ENCODE measurements around the gene SPNS2. TPM values are rescaled to one million over a fixed set of nuclear protein-coding genes. Genes with fewer than 3 reads are reported as not detected.

The SPNS2 gene
- total and polyA plus RNA-seq, 4 experiments from 2014 or later, result 0.11 to 0.29 (median 0.18) TPM

DNA sequence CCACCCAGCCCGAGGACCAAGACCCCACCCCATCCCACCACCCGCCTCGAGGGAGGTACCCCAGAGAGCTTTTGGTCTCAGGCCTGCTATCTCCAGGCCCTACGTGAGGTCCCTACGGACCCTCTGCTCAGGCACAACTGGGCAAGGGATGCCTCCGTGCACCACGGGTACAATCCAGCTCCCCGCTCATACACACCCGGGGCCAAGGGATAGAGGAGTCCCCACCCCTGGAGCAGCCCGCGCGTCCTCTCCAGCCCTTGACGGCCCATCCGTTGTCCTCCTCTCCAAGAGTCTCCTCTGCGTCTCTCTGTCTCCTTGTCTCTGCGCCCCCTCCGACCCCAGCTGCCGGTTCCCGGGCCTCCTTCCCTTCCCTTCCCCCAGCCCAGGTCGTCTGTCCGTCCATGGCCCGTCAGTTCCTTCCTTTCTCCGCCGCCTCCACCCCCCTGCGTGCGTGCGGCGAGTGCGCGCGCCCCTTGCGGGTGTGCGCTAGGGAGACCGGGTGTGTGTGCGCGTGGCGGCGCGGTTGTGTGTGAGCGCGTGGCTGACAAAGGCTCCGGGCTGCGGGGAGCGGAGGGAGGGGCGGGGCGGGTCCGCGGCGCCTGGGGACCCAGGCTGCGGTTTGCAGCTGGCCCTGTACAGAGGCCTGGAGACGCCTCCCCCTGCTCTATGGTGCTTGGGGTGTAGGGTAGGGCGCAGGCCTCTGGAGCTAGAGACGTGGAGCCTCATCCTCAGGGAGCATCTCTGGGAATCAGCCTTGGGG is 930 bp downstream of the SPNS2 start:
- Mint-ChIP-seq H3K9me3 (no peaks in the 10 kb centered on the region), H3K27me3 (peaks cover 16 to 23% of the 10 kb centered on the region in 2 donors), H3K4me3 (peak overlapping the region; percentile 83 to 93 (median 86)), H3K36me3 (no peaks in the 10 kb centered on the region), H3K4me1 (peaks cover 12 to 34% (median 22%) of the 10 kb centered on the region in 4 donors), H3K27ac (peak overlapping the region in 4 of 7 donors; percentile 23 to 84 (median 74))
- Histone ChIP-seq H3K36me3 (ENCODE audit: insufficient read depth, low read length) (no peaks in the 10 kb centered on the region), H3K4me1 (ENCODE audit: insufficient read depth, low read length) (peaks cover 32% of the 10 kb centered on the region), H3K27me3 (ENCODE audit: insufficient read depth, low read length) (peaks cover 30% of the 10 kb centered on the region), H3K9me3 (ENCODE audit: control insufficient read depth in 1 of 2, low read length in 2 of 2) (no peaks in the 10 kb centered on the region), H3K27ac (ENCODE audit: low read depth, low read length) (no peak overlapping the region), H3K4me3 (ENCODE audit: low read length in 2 of 2) (peak overlapping the region in 1 of 2 donors; percentile 35)
- intact Hi-C loops (cut with micrococcal nuclease), result no loop called here
- DNase-seq, result peak; percentile 24 to 44 (median 28)
- CTCF ChIA-PET (ENCODE audit: partially characterized antibody), result interaction anchor here (1.0 to 1.2 kb wide), 2 partner anchors 9 to 18 kb away, joined by 3 read pairs; no protein-coding TSS in a partner anchor
- POLR2A ChIA-PET (ENCODE audit: partially characterized antibody), result interaction anchor here (1.3 to 3.0 kb wide), 4 partner anchors 10 to 18 kb away, joined by 3 to 17 read pairs (median 5); no protein-coding TSS in a partner anchor

DNA sequence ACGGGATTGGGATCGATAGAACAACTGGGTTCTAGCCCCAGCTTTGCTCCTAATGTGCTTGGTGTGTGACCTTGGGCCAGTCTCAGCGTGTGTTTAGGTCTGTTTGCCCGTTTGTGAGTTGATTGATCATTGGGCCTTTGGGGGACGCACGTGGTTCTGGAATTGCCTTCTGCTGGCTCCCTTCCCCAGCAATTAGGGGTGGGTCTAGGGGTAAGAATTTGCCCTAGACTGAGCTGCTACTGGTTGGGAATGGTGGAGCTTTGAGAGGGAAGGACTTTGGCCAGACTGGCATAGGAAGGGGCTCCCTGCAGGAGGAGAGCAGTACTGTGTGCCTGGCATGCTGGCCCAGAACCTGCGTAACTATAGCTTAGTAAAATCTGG is 1.5 kb downstream of the SPNS2 start:
- H3K27ac Mint-ChIP-seq, result peak overlapping the region in 2 of 7 donors; percentile 73 to 89
- H3K36me3 Mint-ChIP-seq, result no peaks in the 10 kb centered on the region
- peaks cover 16 to 26% of the 10 kb centered on the region in 2 donors for H3K27me3 Mint-ChIP-seq
- ChIA-PET POLR2A (ENCODE audit: partially characterized antibody) (interaction anchor here (1.3 to 3.0 kb wide), 2 partner anchors 14 to 19 kb away, joined by 4 to 17 read pairs; no protein-coding TSS in a partner anchor), CTCF (ENCODE audit: partially characterized antibody) (interaction anchor here (1.0 kb wide), 1 partner anchor 9 kb away, joined by 3 read pairs; no protein-coding TSS in a partner anchor)
- no peaks in the 10 kb centered on the region for H3K9me3 Mint-ChIP-seq
- Histone ChIP-seq H3K4me1 (ENCODE audit: insufficient read depth, low read length) (peaks cover 33% of the 10 kb centered on the region), H3K36me3 (ENCODE audit: insufficient read depth, low read length) (no peaks in the 10 kb centered on the region), H3K9me3 (ENCODE audit: control insufficient read depth in 1 of 2, low read length in 2 of 2) (no peaks in the 10 kb centered on the region), H3K27ac (ENCODE audit: low read depth, low read length) (no peak overlapping the region), H3K27me3 (ENCODE audit: insufficient read depth, low read length) (peaks cover 30% of the 10 kb centered on the region), H3K4me3 (ENCODE audit: low read length in 2 of 2) (no peak overlapping the region)
- intact Hi-C loops (cut with micrococcal nuclease), result no loop called here
- H3K4me1 Mint-ChIP-seq, result peaks cover 13 to 35% (median 26%) of the 10 kb centered on the region in 4 donors
- peak overlapping the region; percentile 82 to 93 (median 84) for H3K4me3 Mint-ChIP-seq
- no peak for DNase-seq

DNA sequence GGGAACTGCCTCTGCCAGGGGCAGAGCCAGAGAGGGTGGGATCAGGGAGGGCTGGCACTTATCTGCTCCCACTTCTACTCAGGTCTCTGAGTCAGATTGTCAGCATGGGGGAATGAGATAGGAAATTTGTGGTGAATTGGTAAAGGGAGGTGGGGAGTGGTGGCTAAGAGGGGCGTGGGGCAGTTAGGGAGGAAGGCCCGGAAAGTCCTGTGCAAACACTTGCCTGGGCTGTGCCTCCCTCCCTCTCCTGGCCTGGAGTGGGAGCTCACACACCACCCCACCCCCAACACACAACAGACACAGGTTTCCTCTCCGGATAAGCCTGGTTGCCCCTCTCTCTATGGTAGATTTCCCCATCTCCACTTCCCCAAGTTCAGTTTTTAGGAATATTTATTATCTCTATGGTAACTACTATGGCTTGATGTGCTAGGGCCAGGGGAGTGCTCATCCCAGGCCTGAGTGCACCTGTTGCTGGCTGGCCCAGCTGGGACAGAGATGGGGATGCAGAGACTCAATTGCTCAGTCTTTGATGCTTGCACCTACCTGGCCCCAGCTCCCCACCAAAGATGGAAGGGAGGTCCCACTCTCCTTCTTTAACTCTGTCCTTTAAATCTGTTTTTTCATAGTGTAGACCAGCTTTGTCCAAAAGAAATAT is 2.7 kb downstream of the SPNS2 start:
- POLR2A ChIA-PET (ENCODE audit: partially characterized antibody), result no interaction called here
- no peak overlapping the region for H3K4me3 ChIP-seq (ENCODE audit: low read length in 2 of 2)

DNA sequence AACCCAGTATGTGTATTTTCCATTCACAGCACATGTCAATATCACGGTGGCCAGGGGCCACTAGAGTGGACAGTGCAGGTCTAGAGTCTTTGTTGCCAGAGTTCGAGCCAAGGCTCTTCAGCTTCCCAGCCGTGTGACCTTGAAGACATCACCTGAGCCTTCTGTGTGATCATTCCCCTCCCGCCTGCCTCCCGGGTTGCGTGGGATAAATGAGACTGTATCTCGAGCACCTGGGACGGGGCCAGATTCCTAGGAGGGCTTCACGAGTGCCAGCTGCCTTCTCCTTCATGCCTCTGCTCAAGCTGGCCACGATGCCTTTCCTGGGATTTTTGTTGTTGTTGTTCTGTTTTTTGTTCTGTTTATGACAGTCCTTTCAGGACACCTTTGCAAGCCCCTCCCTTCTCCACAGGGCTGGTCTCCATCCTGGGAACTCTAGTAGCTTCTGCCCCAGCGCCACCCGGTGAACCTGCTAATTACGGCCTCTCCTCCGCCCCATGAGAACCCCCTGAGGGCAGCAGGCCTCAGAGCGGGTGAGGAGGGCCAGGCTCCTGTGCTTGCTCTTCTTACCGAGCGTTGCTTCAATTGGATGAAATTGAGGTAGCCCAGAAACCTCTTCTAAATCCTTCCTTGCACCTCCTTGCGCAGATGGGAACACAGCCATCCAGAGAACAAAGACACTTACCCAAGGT is 3.9 kb downstream of the SPNS2 start:
- no peak for DNase-seq
- H3K27ac ChIP-seq (ENCODE audit: low read depth, low read length), result no peak overlapping the region
- POLR2A ChIA-PET (ENCODE audit: partially characterized antibody), result no interaction called here
- Mint-ChIP-seq H3K4me3 (no peak overlapping the region), H3K4me1 (peaks cover 13 to 39% (median 27%) of the 10 kb centered on the region in 4 donors), H3K27me3 (peaks cover 16 to 26% of the 10 kb centered on the region in 2 donors), H3K27ac (peak overlapping the region in 1 of 7 donors; percentile 23), H3K36me3 (no peaks in the 10 kb centered on the region), H3K9me3 (no peaks in the 10 kb centered on the region)
- H3K4me3 ChIP-seq (ENCODE audit: low read length in 2 of 2), result no peak overlapping the region
- H3K9me3 ChIP-seq (ENCODE audit: control insufficient read depth in 1 of 2, low read length in 2 of 2), result no peaks in the 10 kb centered on the region
- intact Hi-C loops (cut with micrococcal nuclease), result no loop called here
- H3K36me3 ChIP-seq (ENCODE audit: insufficient read depth, low read length), result no peaks in the 10 kb centered on the region
- CTCF ChIA-PET (ENCODE audit: partially characterized antibody), result interaction anchor here (0.6 kb wide), 1 partner anchor 80 kb away, joined by 3 read pairs; no protein-coding TSS in a partner anchor
- H3K27me3 ChIP-seq (ENCODE audit: insufficient read depth, low read length), result peaks cover 30% of the 10 kb centered on the region
- H3K4me1 ChIP-seq (ENCODE audit: insufficient read depth, low read length), result peaks cover 33% of the 10 kb centered on the region

More for the DNA sequence above, 2.7 kb downstream of the SPNS2 start:
- Histone ChIP-seq H3K27ac (ENCODE audit: low read depth, low read length) (no peak overlapping the region), H3K36me3 (ENCODE audit: insufficient read depth, low read length) (no peaks in the 10 kb centered on the region), H3K4me1 (ENCODE audit: insufficient read depth, low read length) (peaks cover 33% of the 10 kb centered on the region), H3K27me3 (ENCODE audit: insufficient read depth, low read length) (peaks cover 30% of the 10 kb centered on the region), H3K9me3 (ENCODE audit: control insufficient read depth in 1 of 2, low read length in 2 of 2) (no peaks in the 10 kb centered on the region)
- Mint-ChIP-seq H3K4me1 (peaks cover 13 to 35% (median 27%) of the 10 kb centered on the region in 4 donors), H3K9me3 (no peaks in the 10 kb centered on the region), H3K27ac (peak overlapping the region in 2 of 7 donors; percentile 29 to 46), H3K27me3 (peaks cover 16 to 26% of the 10 kb centered on the region in 2 donors), H3K36me3 (no peaks in the 10 kb centered on the region), H3K4me3 (peak overlapping the region in 3 of 8 donors; percentile 10 to 86 (median 29))
- CTCF ChIA-PET (ENCODE audit: partially characterized antibody), result no interaction called here
- intact Hi-C loops (cut with micrococcal nuclease), result no loop called here
- no peak for DNase-seq

DNA sequence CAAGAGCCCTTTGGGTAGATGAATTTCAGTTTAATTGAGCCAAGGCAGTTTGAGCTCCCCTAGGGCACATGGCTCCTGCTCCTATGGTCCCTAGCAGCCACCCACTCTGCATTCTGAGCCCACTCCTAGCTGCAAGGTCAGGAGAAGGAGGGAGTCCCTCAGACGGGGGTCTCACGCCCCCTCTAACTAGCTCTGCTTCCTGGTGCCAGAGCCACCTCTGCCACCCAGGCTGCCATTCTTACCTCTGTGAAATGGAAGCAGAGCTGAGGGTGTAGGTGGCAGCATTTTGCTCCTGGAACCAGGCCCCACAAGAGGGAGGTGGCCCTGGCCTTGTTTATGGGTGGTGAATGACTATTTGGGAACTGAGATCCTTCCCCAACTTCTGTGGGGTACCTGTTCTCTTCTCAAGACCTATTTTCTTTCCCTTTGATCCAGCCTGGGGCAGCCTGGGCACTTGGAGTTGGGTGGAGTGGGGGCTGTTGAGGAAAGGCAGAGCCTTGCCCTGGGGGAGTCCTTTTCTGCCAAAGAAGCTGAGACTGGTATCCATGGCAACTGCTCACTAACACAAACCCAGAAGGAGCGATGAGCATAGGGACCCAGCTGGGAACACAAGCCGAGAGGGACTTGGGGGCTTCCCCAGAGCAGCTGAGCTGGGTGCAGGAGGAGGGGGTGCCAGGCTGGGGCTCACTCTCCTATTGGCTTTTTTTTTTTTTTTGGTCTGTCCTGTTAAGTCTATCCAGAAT is 4.8 kb downstream of the SPNS2 start:
- Mint-ChIP-seq H3K9me3 (no peaks in the 10 kb centered on the region), H3K36me3 (no peaks in the 10 kb centered on the region), H3K4me3 (no peak overlapping the region), H3K27ac (peak overlapping the region in 1 of 7 donors; percentile 13), H3K27me3 (peaks cover 16 to 26% of the 10 kb centered on the region in 2 donors), H3K4me1 (peaks cover 13 to 44% (median 28%) of the 10 kb centered on the region in 4 donors)
- POLR2A ChIA-PET (ENCODE audit: partially characterized antibody), result no interaction called here
- intact Hi-C loops (cut with micrococcal nuclease), result no loop called here
- Histone ChIP-seq H3K9me3 (ENCODE audit: control insufficient read depth in 1 of 2, low read length in 2 of 2) (no peaks in the 10 kb centered on the region), H3K36me3 (ENCODE audit: insufficient read depth, low read length) (no peaks in the 10 kb centered on the region), H3K27me3 (ENCODE audit: insufficient read depth, low read length) (peaks cover 30% of the 10 kb centered on the region), H3K4me3 (ENCODE audit: low read length in 2 of 2) (no peak overlapping the region), H3K4me1 (ENCODE audit: insufficient read depth, low read length) (peaks cover 33% of the 10 kb centered on the region), H3K27ac (ENCODE audit: low read depth, low read length) (no peak overlapping the region)
- CTCF ChIA-PET (ENCODE audit: partially characterized antibody), result interaction anchor here (0.6 kb wide), 1 partner anchor 81 kb away, joined by 3 read pairs; no protein-coding TSS in a partner anchor
- DNase-seq, result no peak

DNA sequence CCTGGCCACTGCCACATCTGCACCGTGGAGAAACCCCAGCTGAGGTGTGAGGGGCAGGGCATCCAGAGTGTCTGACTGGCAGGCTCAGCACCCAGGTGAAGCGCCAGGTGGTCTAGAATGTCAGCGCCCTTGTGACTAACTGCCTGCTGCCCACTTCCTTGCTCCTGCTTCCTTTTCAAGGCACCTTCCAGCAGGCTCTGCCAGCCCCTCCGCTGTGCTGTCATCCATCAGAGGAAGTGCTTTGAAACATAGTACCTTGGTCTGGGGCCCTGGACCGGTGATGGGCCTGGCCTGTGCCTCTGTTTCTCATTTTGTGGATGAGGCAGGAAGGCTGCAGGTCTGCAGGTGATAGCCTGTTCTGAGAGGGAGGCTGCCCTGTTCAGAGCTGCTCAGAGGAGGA is 5.5 kb downstream of the SPNS2 start:
- intact Hi-C loops (cut with micrococcal nuclease), result no loop called here
- no peak overlapping the region for H3K27ac Mint-ChIP-seq

More for the DNA sequence above, 5.5 kb downstream of the SPNS2 start:
- CTCF ChIA-PET (ENCODE audit: partially characterized antibody), result interaction anchor here (1.4 kb wide), 1 partner anchor 23 kb away, joined by 3 read pairs; no protein-coding TSS in a partner anchor
- Histone ChIP-seq H3K27me3 (ENCODE audit: insufficient read depth, low read length) (peaks cover 30% of the 10 kb centered on the region), H3K4me3 (ENCODE audit: low read length in 2 of 2) (no peak overlapping the region), H3K27ac (ENCODE audit: low read depth, low read length) (no peak overlapping the region), H3K36me3 (ENCODE audit: insufficient read depth, low read length) (no peaks in the 10 kb centered on the region), H3K4me1 (ENCODE audit: insufficient read depth, low read length) (peaks cover 39% of the 10 kb centered on the region), H3K9me3 (ENCODE audit: control insufficient read depth in 1 of 2, low read length in 2 of 2) (no peaks in the 10 kb centered on the region)
- no peak for DNase-seq
- POLR2A ChIA-PET (ENCODE audit: partially characterized antibody), result interaction anchor here (0.9 kb wide), 1 partner anchor 23 kb away, joined by 3 read pairs; no protein-coding TSS in a partner anchor
- H3K4me1 Mint-ChIP-seq, result peaks cover 19 to 51% (median 34%) of the 10 kb centered on the region in 4 donors
- H3K4me3 Mint-ChIP-seq, result no peak overlapping the region
- H3K36me3 Mint-ChIP-seq, result no peaks in the 10 kb centered on the region
- H3K9me3 Mint-ChIP-seq, result no peaks in the 10 kb centered on the region
- H3K27me3 Mint-ChIP-seq, result peaks cover 16 to 26% of the 10 kb centered on the region in 2 donors

Measured in CD4-positive, alpha-beta memory T cell (primary cell).